Camera-type eye (tissue), 1 donor: ENCODE results near the gene A4GALT. TPM values are rescaled to one million over a fixed set of nuclear protein-coding genes. Genes with fewer than 3 reads are reported as not detected.

Source experiments
- total RNA-seq: library from RNA; depleted of rRNA; stranded (reverse); fragments of >200 nt; gene quantifications from one replicate; pipeline ENCODE4 v1.2.3, GENCODE V29; 2014

Gene A4GALT
- total RNA-seq = 9.8 TPM

GRCh38 chr22:42720263-42721044, at the start of gene A4GALT:
A4GALT (minus strand) TSS chr22:42720870; CDS start chr22:42693951, 26,919 bp downstream.

GRCh38 chr22:42649246-42650099, 71.2 kb downstream of the A4GALT start, which contains the start of gene CYB5R3:
CYB5R3 (minus strand) TSS chr22:42649392; CDS start chr22:42649315, 77 bp downstream.

Other genes with a start within 250 kb of the A4GALT start
- 26.6 TPM for gene RRP7A, start 201.1 kb downstream of the A4GALT start, total RNA-seq
- 4.5 TPM for gene SERHL2, start 166.9 kb downstream of the A4GALT start, total RNA-seq
- 46.8 TPM for gene POLDIP3, start 106.0 kb downstream of the A4GALT start, total RNA-seq
- gene ATP5MGL, start 80.3 kb downstream of the A4GALT start, total RNA-seq = not detected
- 42.4 TPM for gene CYB5R3, start 71.5 kb downstream of the A4GALT start, total RNA-seq
- gene ARFGAP3, start 136.4 kb upstream of the A4GALT start, total RNA-seq = 60.7 TPM